HEK293T (cell line): ENCODE results near the gene CD300A.

Experiments used
- CTCF ChIA-PET: fragments of 350-600 bp; formaldehyde crosslinking; extraction: SDS; loops from one replicate; lab custom pipeline; 2021; ENCODE audit warnings: antibody characterized with exemption, inconsistent platforms; lab: Yijun Ruan, JAX
- POLR2A ChIA-PET: fragments of 350-600 bp; formaldehyde crosslinking; extraction: SDS; loops from one replicate; lab custom pipeline; 2020; ENCODE audit warnings: antibody characterized with exemption, inconsistent platforms; lab: Yijun Ruan, JAX
- DNase-seq: peaks from one replicate; pipeline ENCODE4 v3.0.0; 2012; ENCODE audit warnings: mixed read lengths; ENCODE audit errors: extremely low spot score
- ARNT ChIP-seq: fragments of 450-650 bp; IDR thresholded peaks from 2 replicates; pipeline ENCODE4 v1.6.1; 2017; ENCODE audit warnings: mild to moderate bottlenecking
- BHLHE40 ChIP-seq: fragments of 450-650 bp; IDR thresholded peaks from 2 replicates; pipeline ENCODE4 v1.6.1; 2016; ENCODE audit warnings: mild to moderate bottlenecking, moderate library complexity, borderline replicate concordance
- CTBP1 ChIP-seq: fragments of 450-650 bp; IDR thresholded peaks from 2 replicates; pipeline ENCODE4 v1.6.1; 2016; ENCODE audit warnings: borderline replicate concordance
- ELF4 ChIP-seq: fragments of 450-650 bp; IDR thresholded peaks from 2 replicates; pipeline ENCODE4 v1.6.1; 2017; ENCODE audit warnings: antibody characterized with exemption
- FOXA1 ChIP-seq: fragments of 450-650 bp; IDR thresholded peaks from 2 replicates; pipeline ENCODE4 v1.6.1; 2016; ENCODE audit warnings: mild to moderate bottlenecking
- FOXK2 ChIP-seq: fragments of 450-650 bp; IDR thresholded peaks from 2 replicates; pipeline ENCODE4 v1.6.1; 2016; ENCODE audit warnings: mild to moderate bottlenecking
- FOXM1 ChIP-seq: fragments of 450-650 bp; IDR thresholded peaks from 2 replicates; pipeline ENCODE4 v1.6.1; 2017; ENCODE audit warnings: mild to moderate bottlenecking, borderline replicate concordance
- HDGF ChIP-seq: fragments of 450-650 bp; IDR thresholded peaks from 2 replicates; pipeline ENCODE4 v1.6.1; 2017; ENCODE audit warnings: antibody characterized with exemption, borderline replicate concordance
- L3MBTL2 ChIP-seq: fragments of 450-650 bp; conservative IDR thresholded peaks from 2 replicates; pipeline ENCODE4 v1.6.1; 2016; ENCODE audit warnings: mild to moderate bottlenecking
- LEF1 ChIP-seq: fragments of 450-650 bp; IDR thresholded peaks from 2 replicates; pipeline ENCODE4 v1.6.1; 2017; ENCODE audit warnings: mild to moderate bottlenecking, borderline replicate concordance
- NFRKB ChIP-seq: fragments of 450-650 bp; IDR thresholded peaks from 2 replicates; pipeline ENCODE4 v1.6.1; 2016; ENCODE audit warnings: mild to moderate bottlenecking, moderate library complexity
- PKNOX1 ChIP-seq: fragments of 450-650 bp; IDR thresholded peaks from 2 replicates; pipeline ENCODE4 v1.6.1; 2016
- SP1 ChIP-seq: fragments of 450-650 bp; IDR thresholded peaks from 2 replicates; pipeline ENCODE4 v1.6.1; 2017
- SUZ12 ChIP-seq: fragments of 450-650 bp; IDR thresholded peaks from 2 replicates; pipeline ENCODE4 v1.6.1; 2016; ENCODE audit warnings: mild to moderate bottlenecking
- TARDBP ChIP-seq: fragments of 450-650 bp; IDR thresholded peaks from 2 replicates; pipeline ENCODE4 v1.6.1; 2016
- ZNF384 ChIP-seq: fragments of 450-650 bp; IDR thresholded peaks from 2 replicates; pipeline ENCODE4 v1.6.1; 2016

Gene CD300A

GRCh38 chr17:74426551-74427047, 39.8 kb upstream of the CD300A start:
- no peak for DNase-seq
- CTCF ChIA-PET: no interaction called here
- TF ChIP-seq FOXM1 (no peak), SUZ12 (no peak), ZNF384 (no peak), L3MBTL2 (no peak), LEF1 (no peak), ELF4 (no peak), PKNOX1 (no peak), FOXA1 (no peak), HDGF (no peak), SP1 (no peak)
- POLR2A ChIA-PET: no interaction called here

GRCh38 chr17:74427048-74427762, 39.2 kb upstream of the CD300A start:
- ChIA-PET POLR2A (no interaction called here), CTCF (no interaction called here)
- TF ChIP-seq TARDBP (no peak), SUZ12 (no peak), LEF1 (no peak), ARNT (no peak), FOXM1 (no peak), PKNOX1 (no peak), BHLHE40 (no peak), NFRKB (no peak)
- no peak for DNase-seq

- POLR2A ChIA-PET: no interaction called here
- DNase-seq: no peak
- CTCF ChIA-PET: no interaction called here
- TF ChIP-seq CTBP1 (no peak), FOXM1 (no peak), BHLHE40 (no peak), HDGF (no peak), NFRKB (no peak), ZNF384 (no peak), FOXK2 (no peak), SP1 (no peak), LEF1 (no peak), SUZ12 (no peak), L3MBTL2 (no peak), ARNT (no peak), TARDBP (no peak), PKNOX1 (no peak), ELF4 (no peak), FOXA1 (no peak)
These were observed 38.7 kb upstream of the CD300A start for GRCh38 chr17:74427763-74428153.

GRCh38 chr17:74429604-74430384, 36.6 kb upstream of the CD300A start:
- no peak for DNase-seq
- TF ChIP-seq FOXA1 (no peak), BHLHE40 (no peak), ELF4 (no peak), PKNOX1 (no peak), SP1 (no peak), L3MBTL2 (no peak), SUZ12 (no peak), LEF1 (no peak)
- CTCF ChIA-PET: interaction anchor here (1.1 kb wide), 1 partner anchor 51 kb away, joined by 4 read pairs; no protein-coding TSS in a partner anchor
- POLR2A ChIA-PET: interaction anchor here (1.0 to 2.9 kb wide), 8 partner anchors 9 to 204 kb away, joined by 3 to 20 read pairs (median 4); no protein-coding TSS in a partner anchor

- ChIA-PET CTCF (interaction anchor here (1.1 kb wide), 2 partner anchors 51 to 62 kb away, joined by 3 to 4 read pairs; no protein-coding TSS in a partner anchor), POLR2A (interaction anchor here (1.0 to 2.9 kb wide), 9 partner anchors 9 to 205 kb away, joined by 3 to 20 read pairs (median 4); no protein-coding TSS in a partner anchor)
- TF ChIP-seq CTBP1 (no peak), ELF4 (no peak), PKNOX1 (no peak), FOXK2 (no peak), BHLHE40 (no peak), ARNT (no peak), HDGF (no peak), SUZ12 (no peak), L3MBTL2 (no peak), FOXA1 (no peak), SP1 (no peak)
- no peak for DNase-seq
These were observed 36.1 kb upstream of the CD300A start for GRCh38 chr17:74430385-74430705.
